Neuron (in vitro differentiated cells): ENCODE data around the gene ZMYND10.

ENCODE experiments used
- H2AFZ ChIP-seq: one replicate; pipeline ENCODE4 v1.6.1; 2013; ENCODE audit warnings: low read depth, mild to moderate bottlenecking, inconsistent platforms, low read length, moderate library complexity
- H3K27me3 ChIP-seq: one replicate; pipeline ENCODE4 v1.6.1; 2013; ENCODE audit warnings: low read length; ENCODE audit not compliant: insufficient read depth
- H3K36me3 ChIP-seq: one replicate; pipeline ENCODE4 v1.6.1; 2013; ENCODE audit warnings: low read length; ENCODE audit not compliant: insufficient read depth
- H3K4me1 ChIP-seq: one replicate; pipeline ENCODE4 v1.6.1; 2013; ENCODE audit warnings: low read length; ENCODE audit not compliant: insufficient read depth
- H3K4me3 ChIP-seq: 2 replicates; pipeline ENCODE4 v1.5.1; 2013; ENCODE audit warnings: mild to moderate bottlenecking, low read length, moderate library complexity
- H3K9me3 ChIP-seq: one replicate; pipeline ENCODE4 v1.6.1; 2013; ENCODE audit warnings: low read length

ZMYND10 gene

DNA sequence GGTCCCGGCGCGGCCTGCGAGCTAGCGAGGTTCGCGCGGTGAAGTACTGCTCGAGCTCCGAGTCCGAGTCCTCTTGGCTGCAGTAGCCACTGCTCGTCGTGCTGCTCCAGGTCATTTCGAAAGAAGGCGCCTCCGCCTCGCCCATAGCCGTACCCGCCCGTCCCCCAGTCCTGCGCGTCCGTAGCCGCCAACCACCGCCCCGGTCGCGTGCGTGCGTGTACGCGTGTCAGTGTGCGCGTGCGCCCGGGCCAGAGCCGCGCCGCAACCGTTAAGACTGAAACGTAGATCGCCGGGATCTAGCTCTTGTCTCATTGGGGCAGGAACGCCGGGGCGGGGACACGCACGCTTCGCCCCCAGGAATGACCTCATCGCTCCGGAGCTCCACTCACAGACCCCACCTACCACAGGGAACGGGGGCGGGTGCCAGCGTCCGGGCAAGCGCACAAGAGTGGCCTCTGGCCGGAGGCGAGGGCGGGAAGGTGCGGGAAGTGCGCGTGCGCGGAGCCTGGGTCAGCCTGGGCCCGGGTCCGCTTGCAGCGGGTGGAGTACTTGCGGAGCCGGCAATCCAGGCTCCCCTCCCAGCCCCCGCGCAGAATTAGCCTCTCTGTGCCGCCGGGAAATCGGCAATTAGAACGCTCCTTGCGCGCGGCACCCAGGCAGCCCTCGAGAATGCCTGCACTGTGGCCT, 8.2 kb downstream of the ZMYND10 start:
- peaks cover 18% of the 10 kb centered on the region for H3K4me1 ChIP-seq
- peak overlapping the region; percentile 80 for H2AFZ ChIP-seq
- H3K36me3 ChIP-seq: peaks cover 4% of the 10 kb centered on the region
- peaks cover 25% of the 10 kb centered on the region for H3K27me3 ChIP-seq
- peak overlapping the region; percentile 78 for H3K4me3 ChIP-seq
- H3K9me3 ChIP-seq: no peaks in the 10 kb centered on the region

DNA sequence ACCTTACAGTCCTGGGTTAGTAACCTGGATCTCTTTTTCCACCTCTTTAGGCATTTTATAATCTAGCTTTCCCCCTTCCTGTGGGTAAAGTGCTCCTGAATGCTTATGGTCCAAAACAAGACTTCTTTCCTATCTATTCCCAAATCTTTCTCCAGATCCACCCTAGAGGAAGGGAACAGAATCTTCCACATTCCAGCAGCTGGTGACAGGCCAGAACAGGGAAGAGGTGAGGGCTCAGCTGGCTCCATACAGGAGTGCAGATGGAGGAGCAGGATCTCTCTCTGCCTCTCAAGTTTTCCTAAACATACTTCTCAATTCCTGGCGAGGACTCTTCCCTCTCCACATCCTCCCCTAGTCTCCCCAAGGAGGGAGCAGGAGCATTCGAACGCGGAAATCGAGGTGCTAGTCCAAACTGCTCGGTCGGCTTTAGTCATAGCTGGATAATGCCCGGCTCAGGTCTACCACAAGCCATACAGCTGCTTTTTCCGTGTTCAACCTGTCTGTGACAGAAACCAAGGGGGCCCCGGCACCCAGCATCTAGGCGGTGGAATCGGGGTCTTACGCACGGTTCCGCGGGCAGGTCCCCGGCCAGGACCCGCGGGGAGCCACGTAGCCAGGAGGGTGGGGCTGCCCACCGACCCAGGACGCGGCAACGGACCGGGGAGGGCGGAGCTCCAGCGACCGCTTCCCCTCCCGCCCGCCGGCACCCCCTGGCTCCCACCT, 8.9 kb downstream of the ZMYND10 start:
- peaks cover 11% of the 10 kb centered on the region for H3K36me3 ChIP-seq
- H2AFZ ChIP-seq: peak overlapping the region; percentile 47
- no peaks in the 10 kb centered on the region for H3K9me3 ChIP-seq
- H3K4me3 ChIP-seq: peak overlapping the region; percentile 78
- H3K27me3 ChIP-seq: peaks cover 19% of the 10 kb centered on the region
- peaks cover 18% of the 10 kb centered on the region for H3K4me1 ChIP-seq

- Histone ChIP-seq H3K36me3 (peaks cover 32% of the 10 kb centered on the region), H3K4me3 (no peak overlapping the region), H3K9me3 (no peaks in the 10 kb centered on the region), H3K4me1 (peaks cover 18% of the 10 kb centered on the region), H2AFZ (no peak overlapping the region), H3K27me3 (no peaks in the 10 kb centered on the region)
These were observed 11.0 kb downstream of the ZMYND10 start for GRCh38 chr3:50334339-50335075.

GRCh38 chr3:50333744-50334328, 11.7 kb downstream of the ZMYND10 start:
- no peak overlapping the region for H2AFZ ChIP-seq
- peaks cover 32% of the 10 kb centered on the region for H3K36me3 ChIP-seq
- no peaks in the 10 kb centered on the region for H3K9me3 ChIP-seq
- H3K4me1 ChIP-seq: peaks cover 18% of the 10 kb centered on the region
- H3K4me3 ChIP-seq: no peak overlapping the region
- H3K27me3 ChIP-seq: no peaks in the 10 kb centered on the region

DNA sequence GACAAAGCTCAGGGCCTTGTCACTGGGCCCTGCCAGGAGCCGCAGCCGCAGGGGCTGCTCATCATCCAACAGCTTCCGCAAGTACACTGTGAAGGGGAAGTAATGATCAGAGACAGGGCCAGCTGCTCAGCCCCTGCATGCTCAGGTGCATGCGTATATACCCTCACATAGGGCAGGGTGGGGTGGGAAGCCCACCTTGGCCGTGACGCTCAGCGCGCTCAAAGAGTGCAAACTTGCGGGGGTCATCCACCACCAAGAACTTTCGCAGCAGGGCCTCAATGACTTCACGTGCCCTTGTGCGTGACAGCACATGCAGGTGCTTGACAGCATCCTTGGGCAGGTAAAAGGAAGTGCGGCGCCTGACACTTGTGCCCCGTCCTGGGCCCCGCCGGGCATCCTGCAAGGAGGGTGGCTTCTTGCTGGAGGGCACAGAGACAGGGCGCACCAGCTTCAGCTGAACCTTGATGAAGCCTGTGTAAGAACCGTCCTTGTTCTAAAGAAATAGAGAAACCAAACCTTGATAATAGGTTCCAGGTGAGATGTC, 14.1 kb downstream of the ZMYND10 start:
- H3K4me3 ChIP-seq: no peak overlapping the region
- H3K36me3 ChIP-seq: peaks cover 32% of the 10 kb centered on the region
- H3K4me1 ChIP-seq: peaks cover 27% of the 10 kb centered on the region
- H3K27me3 ChIP-seq: no peaks in the 10 kb centered on the region
- no peaks in the 10 kb centered on the region for H3K9me3 ChIP-seq
- H2AFZ ChIP-seq: no peak overlapping the region

- peaks cover 17% of the 10 kb centered on the region for H3K4me1 ChIP-seq
- H3K36me3 ChIP-seq: peaks cover 43% of the 10 kb centered on the region
- no peak overlapping the region for H3K4me3 ChIP-seq
- no peaks in the 10 kb centered on the region for H3K27me3 ChIP-seq
- H3K9me3 ChIP-seq: no peaks in the 10 kb centered on the region
- no peak overlapping the region for H2AFZ ChIP-seq
These were observed 15.2 kb downstream of the ZMYND10 start for GRCh38 chr3:50330330-50330729.

- H3K36me3 ChIP-seq: peaks cover 43% of the 10 kb centered on the region
- H3K4me1 ChIP-seq: peaks cover 22% of the 10 kb centered on the region
- no peaks in the 10 kb centered on the region for H3K9me3 ChIP-seq
- H2AFZ ChIP-seq: no peak within 1 kb of the TSS
- H3K27me3 ChIP-seq: no peaks in the 10 kb centered on the region
- peak within 1 kb of the TSS; percentile 79 for H3K4me3 ChIP-seq
These were observed 17.4 kb downstream of the ZMYND10 start, which contains the start of gene TUSC2 for GRCh38 chr3:50327943-50328691. TSS of gene TUSC2 (minus strand) at chr3:50328223. CDS start at chr3:50328099, 124 bp downstream.

GRCh38 chr3:50327129-50327528, 18.4 kb downstream of the ZMYND10 start:
- H3K9me3 ChIP-seq: no peaks in the 10 kb centered on the region
- H2AFZ ChIP-seq: no peak overlapping the region
- no peaks in the 10 kb centered on the region for H3K27me3 ChIP-seq
- H3K4me1 ChIP-seq: peaks cover 24% of the 10 kb centered on the region
- H3K36me3 ChIP-seq: peaks cover 40% of the 10 kb centered on the region
- peak overlapping the region; percentile 79 for H3K4me3 ChIP-seq

- Histone ChIP-seq H2AFZ (no peak overlapping the region), H3K36me3 (peaks cover 30% of the 10 kb centered on the region), H3K4me1 (peaks cover 28% of the 10 kb centered on the region), H3K9me3 (no peaks in the 10 kb centered on the region), H3K27me3 (no peaks in the 10 kb centered on the region), H3K4me3 (no peak overlapping the region)
These were observed 19.4 kb downstream of the ZMYND10 start for GRCh38 chr3:50326182-50326541.

GRCh38 chr3:50325497-50326181, 19.9 kb downstream of the ZMYND10 start:
- no peak overlapping the region for H2AFZ ChIP-seq
- H3K4me1 ChIP-seq: peaks cover 30% of the 10 kb centered on the region
- H3K36me3 ChIP-seq: peaks cover 25% of the 10 kb centered on the region
- no peaks in the 10 kb centered on the region for H3K9me3 ChIP-seq
- no peak overlapping the region for H3K4me3 ChIP-seq
- H3K27me3 ChIP-seq: no peaks in the 10 kb centered on the region

DNA sequence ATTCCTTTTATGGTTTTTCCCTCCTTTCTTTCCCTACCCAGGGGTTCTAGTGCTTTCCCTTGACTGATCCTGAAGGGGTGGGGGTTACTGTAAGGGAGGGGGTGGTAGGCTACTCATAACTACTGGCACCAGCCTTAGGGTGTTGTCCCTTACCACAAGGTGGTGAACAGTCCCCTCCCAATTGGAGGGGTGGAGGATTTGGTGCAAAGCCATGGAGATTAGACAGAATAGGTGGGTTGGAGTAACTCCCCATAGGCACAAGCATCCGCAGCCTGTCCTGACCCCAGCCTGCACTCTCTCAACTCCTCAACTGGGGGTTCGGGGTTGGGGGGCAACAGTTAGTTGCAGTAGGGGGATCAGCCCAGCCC, 20.4 kb downstream of the ZMYND10 start:
- Histone ChIP-seq H3K4me1 (peaks cover 35% of the 10 kb centered on the region), H3K27me3 (no peaks in the 10 kb centered on the region), H3K4me3 (no peak overlapping the region), H3K36me3 (peaks cover 19% of the 10 kb centered on the region), H3K9me3 (no peaks in the 10 kb centered on the region), H2AFZ (no peak overlapping the region)
